HG03432 (cell line): ENCODE measurements around the gene SPOP.
A peak's percentile ranks its signal among the peaks of the same experiment; 100 is the strongest.
"Not testable (repeated sequence)": the region's sequence is repeated elsewhere in the genome, so short reads cannot be mapped to it uniquely, and the experiment has no call there.

ENCODE experiments used
- ATAC-seq: cut with Tn5 transposase; IDR thresholded peaks from one replicate; pipeline ENCODE4 v1.9.1; 2021; ENCODE audit warnings: mild to moderate bottlenecking, moderate library complexity; ENCODE audit not compliant: unreplicated experiment

SPOP gene

GRCh38 chr17:49696233-49696761, 18.4 kb upstream of the SPOP start:
- no peak for ATAC-seq

GRCh38 chr17:49695698-49696232, 17.9 kb upstream of the SPOP start:
- ATAC-seq, result no peak

GRCh38 chr17:49694847-49695697, 17.2 kb upstream of the SPOP start:
- no peak for ATAC-seq

- ATAC-seq, result no peak
These were observed 14.9 kb upstream of the SPOP start for GRCh38 chr17:49692751-49693150.

GRCh38 chr17:49691677-49692191, 13.8 kb upstream of the SPOP start:
- no peak for ATAC-seq

GRCh38 chr17:49691086-49691676, 13.3 kb upstream of the SPOP start:
- ATAC-seq, result no peak

GRCh38 chr17:49690256-49690655, 12.4 kb upstream of the SPOP start:
- ATAC-seq, result no peak

- ATAC-seq, result no peak
These were observed 11.0 kb upstream of the SPOP start for GRCh38 chr17:49688848-49689247.

- no peak for ATAC-seq
These were observed 10.1 kb upstream of the SPOP start for GRCh38 chr17:49687878-49688491.

- ATAC-seq, result no peak
These were observed 3.4 kb upstream of the SPOP start for GRCh38 chr17:49681106-49681979.

GRCh38 chr17:49680314-49680713, 2.4 kb upstream of the SPOP start:
- ATAC-seq, result no peak

- peak; percentile 62 for ATAC-seq
These were observed 564 bp downstream of the SPOP start for GRCh38 chr17:49677134-49677932.

- peak; percentile 62 for ATAC-seq
These were observed 1.5 kb downstream of the SPOP start for GRCh38 chr17:49676276-49676868.

GRCh38 chr17:49674507-49674906, 3.4 kb downstream of the SPOP start:
- ATAC-seq, result no peak

GRCh38 chr17:49673679-49674078, 4.2 kb downstream of the SPOP start:
- not testable (repeated sequence) for ATAC-seq

GRCh38 chr17:49670641-49671040, 7.3 kb downstream of the SPOP start:
- no peak for ATAC-seq

GRCh38 chr17:49670002-49670401, 7.9 kb downstream of the SPOP start:
- ATAC-seq, result no peak

- no peak for ATAC-seq
These were observed 10.0 kb downstream of the SPOP start for GRCh38 chr17:49667854-49668253.

GRCh38 chr17:49664706-49665211, 13.1 kb downstream of the SPOP start:
- no peak for ATAC-seq
